Activated naive CD4-positive, alpha-beta T cell treated with anti-CD3 and anti-CD28 coated beads, Interleukin-2, amount 50 U/mL, for 24 hours (primary cell): Measurements from ENCODE around the gene TLCD3B.

ENCODE experiments used
- H3K27ac Mint-ChIP-seq: one replicate; pipeline ENCODE4 v1.8.0; 2021; ENCODE audit warnings: mild to moderate bottlenecking, mixed read lengths
- H3K27me3 Mint-ChIP-seq: one replicate; pipeline ENCODE4 v1.8.0; 2021; ENCODE audit warnings: mixed read lengths
- H3K36me3 Mint-ChIP-seq: one replicate; pipeline ENCODE4 v1.8.0; 2021; ENCODE audit warnings: mixed read lengths
- H3K4me1 Mint-ChIP-seq: one replicate; pipeline ENCODE4 v1.8.0; 2021; ENCODE audit warnings: mixed read lengths
- H3K4me3 Mint-ChIP-seq: one replicate; pipeline ENCODE4 v1.8.0; 2021; ENCODE audit warnings: mild to moderate bottlenecking, mixed read lengths
- H3K9me3 Mint-ChIP-seq: one replicate; pipeline ENCODE4 v1.8.0; 2021; ENCODE audit warnings: mixed read lengths

The TLCD3B gene

DNA sequence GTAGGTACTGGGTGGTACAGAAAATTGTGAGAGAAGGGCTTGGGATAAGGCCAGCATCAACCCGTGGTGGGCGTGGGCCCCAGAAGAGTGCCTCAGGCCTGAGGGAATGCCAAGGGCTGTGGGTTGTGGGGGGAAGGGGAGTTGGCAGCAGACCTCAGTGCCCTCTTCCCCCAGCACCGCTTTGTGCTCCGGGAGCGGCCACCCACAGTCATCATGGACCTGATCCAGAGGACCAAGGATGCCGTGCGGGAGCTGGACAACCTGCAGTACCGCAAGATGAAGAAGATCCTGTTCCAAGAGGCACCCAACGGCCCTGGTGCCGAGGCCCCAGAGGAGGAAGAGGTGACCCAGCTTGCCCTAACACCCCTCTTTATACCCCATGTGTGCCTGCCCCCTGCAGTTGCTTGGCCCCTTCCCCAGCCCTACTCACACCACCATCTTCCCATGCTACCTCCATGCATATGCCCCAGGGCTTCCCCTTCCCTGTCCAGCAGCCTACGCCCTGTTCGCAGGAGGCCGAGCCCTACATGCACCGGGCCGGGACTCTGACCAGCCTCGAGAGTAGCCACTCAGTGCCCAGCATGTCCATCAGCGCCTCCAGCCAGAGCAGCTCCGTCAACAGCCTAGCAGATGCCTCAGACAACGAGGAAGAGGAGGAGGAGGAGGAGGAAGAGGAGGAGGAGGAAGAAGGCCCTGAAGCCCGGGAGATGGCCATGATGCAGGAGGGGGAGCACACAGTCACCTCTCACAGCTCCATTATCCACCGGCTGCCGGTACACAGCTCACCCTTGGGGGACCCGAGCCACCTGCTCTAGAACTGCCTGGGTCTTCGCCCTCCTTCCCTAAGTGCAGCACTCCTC is 48.3 kb downstream of the TLCD3B start:
- no peak overlapping the region for H3K4me3 Mint-ChIP-seq
- H3K9me3 Mint-ChIP-seq: no peaks in the 10 kb centered on the region
- no peak overlapping the region for H3K27ac Mint-ChIP-seq
- H3K36me3 Mint-ChIP-seq: peaks cover 10% of the 10 kb centered on the region
- no peaks in the 10 kb centered on the region for H3K27me3 Mint-ChIP-seq
- H3K4me1 Mint-ChIP-seq: no peaks in the 10 kb centered on the region

DNA sequence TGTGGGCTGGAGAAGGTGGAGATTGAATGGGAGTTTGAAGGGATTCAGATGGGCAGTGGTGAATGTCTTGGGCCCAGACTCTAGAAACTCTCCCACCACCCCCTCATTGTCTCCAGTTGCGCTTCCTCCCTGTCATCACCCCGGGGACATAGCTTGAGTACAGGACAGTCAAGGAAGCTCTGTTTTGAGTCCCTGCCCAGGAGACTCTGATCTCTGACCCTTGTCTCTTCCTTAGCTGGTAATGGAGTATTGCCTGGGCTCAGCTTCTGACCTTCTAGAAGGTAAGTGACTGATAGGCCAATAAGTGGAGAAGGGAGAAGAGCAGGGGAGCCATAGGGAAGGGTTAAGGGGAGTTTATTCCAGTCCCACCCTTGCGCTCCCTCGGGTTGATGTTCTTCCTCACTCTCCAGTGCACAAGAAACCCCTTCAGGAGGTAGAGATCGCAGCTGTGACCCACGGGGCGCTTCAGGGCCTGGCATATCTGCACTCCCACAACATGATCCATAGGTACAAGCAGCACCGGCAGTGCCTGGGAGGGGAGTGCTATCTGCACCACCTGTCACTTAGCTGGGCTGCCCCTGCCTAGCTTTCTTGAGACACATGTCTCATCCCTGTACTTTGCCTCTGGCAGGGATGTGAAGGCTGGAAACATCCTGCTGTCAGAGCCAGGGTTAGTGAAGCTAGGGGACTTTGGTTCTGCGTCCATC is 52.4 kb downstream of the TLCD3B start:
- Mint-ChIP-seq H3K4me3 (no peak overlapping the region), H3K27ac (no peak overlapping the region), H3K27me3 (no peaks in the 10 kb centered on the region)

DNA sequence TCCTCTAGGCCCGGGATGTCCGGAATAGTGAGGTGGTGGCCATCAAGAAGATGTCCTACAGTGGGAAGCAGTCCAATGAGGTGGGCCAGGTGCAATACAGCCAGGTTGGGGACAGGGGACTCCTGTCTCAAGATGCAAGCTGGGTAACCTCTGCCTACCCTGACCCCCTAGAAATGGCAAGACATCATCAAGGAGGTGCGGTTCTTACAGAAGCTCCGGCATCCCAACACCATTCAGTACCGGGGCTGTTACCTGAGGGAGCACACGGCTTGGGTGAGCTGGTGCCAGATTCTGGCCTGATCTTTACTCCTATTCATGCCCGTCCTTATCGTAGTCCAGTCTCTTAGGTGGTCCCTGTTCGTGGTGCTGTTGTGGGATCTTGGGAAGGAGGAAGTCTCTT is 53.0 kb downstream of the TLCD3B start:
- Mint-ChIP-seq H3K4me1 (peaks cover 32% of the 10 kb centered on the region), H3K36me3 (peaks cover 8% of the 10 kb centered on the region), H3K27me3 (no peaks in the 10 kb centered on the region), H3K4me3 (no peak overlapping the region), H3K27ac (no peak overlapping the region), H3K9me3 (no peaks in the 10 kb centered on the region)

More for the DNA sequence above, 52.4 kb downstream of the TLCD3B start:
- peaks cover 8% of the 10 kb centered on the region for H3K36me3 Mint-ChIP-seq
- no peaks in the 10 kb centered on the region for H3K9me3 Mint-ChIP-seq
- H3K4me1 Mint-ChIP-seq: peaks cover 27% of the 10 kb centered on the region

DNA sequence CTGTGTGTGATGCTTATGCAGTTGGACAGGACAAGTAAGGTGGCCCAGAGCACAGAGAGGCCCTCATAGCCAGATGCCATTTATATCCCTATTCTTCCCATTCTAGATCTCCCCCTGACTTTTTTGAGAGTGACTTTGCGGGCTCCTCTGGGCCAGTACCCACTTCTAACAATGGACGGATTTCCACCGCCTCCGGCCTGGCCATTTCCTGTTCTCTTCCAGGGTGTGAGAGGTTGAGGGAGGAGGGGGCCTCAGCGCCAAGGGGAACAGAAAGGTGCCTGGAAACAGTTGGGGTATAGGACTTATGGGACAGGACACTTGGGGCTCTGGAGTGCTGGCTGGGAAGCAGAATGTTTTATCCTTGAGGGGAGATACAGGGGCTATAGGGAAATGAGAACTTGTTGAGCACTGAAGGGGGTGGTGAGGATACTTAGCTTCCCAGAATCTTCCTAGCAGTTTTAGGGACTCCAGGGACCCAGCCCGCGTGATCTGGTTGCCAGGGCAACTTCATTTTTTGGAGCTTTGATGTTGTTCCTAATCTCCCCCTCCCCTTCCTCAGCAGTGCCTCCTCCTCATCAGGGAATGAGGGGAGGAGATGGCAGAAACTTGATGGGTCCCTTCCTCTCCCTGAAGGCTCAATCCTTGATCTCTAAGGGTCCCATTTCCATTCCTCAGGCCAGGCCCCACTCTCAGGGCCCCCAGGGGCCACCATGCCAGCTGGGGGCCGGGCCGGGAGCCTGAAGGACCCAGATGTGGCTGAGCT is 53.8 kb downstream of the TLCD3B start:
- H3K9me3 Mint-ChIP-seq: no peaks in the 10 kb centered on the region
- H3K27me3 Mint-ChIP-seq: no peaks in the 10 kb centered on the region
- H3K27ac Mint-ChIP-seq: peak overlapping the region; percentile 68
- no peak overlapping the region for H3K4me3 Mint-ChIP-seq
- H3K4me1 Mint-ChIP-seq: peaks cover 36% of the 10 kb centered on the region
- H3K36me3 Mint-ChIP-seq: peaks cover 6% of the 10 kb centered on the region

DNA sequence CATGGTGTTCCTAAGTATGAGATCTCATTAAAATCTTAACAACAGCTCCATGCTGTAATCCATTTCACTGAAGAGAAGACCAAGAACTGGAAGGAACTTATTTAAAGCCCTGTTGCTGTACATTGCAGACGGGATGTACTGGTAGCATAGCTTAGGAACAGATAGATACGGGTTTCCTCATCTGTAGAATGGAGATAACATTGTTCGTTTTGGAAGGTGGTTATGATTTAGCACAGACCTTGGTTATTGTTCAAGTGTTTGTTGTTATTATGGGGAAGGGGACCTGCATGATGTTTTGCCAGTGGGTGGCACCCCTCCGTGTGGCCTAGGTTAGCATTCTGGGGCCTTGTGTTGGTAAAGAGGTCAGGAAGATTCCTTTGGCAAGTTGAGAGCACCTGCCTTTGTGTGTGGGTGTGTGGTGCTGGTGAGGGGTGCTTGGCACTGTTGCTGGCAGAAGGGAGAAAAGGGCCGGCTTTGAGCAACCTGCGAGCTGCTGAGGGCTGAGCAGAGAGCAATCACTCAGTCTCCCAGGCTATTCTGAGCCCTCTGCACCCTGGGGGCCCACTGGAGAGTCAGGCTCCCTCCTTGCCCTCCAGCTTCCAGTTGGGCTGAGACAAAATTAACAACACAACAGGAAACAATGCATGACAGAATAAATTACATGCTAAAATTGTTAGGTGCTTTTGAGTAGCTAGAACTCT is 55.1 kb downstream of the TLCD3B start:
- H3K27ac Mint-ChIP-seq: peak overlapping the region; percentile 6
- H3K4me1 Mint-ChIP-seq: peaks cover 36% of the 10 kb centered on the region
- H3K27me3 Mint-ChIP-seq: no peaks in the 10 kb centered on the region
- peak overlapping the region; percentile 90 for H3K4me3 Mint-ChIP-seq
- peaks cover 5% of the 10 kb centered on the region for H3K36me3 Mint-ChIP-seq
- no peaks in the 10 kb centered on the region for H3K9me3 Mint-ChIP-seq

DNA sequence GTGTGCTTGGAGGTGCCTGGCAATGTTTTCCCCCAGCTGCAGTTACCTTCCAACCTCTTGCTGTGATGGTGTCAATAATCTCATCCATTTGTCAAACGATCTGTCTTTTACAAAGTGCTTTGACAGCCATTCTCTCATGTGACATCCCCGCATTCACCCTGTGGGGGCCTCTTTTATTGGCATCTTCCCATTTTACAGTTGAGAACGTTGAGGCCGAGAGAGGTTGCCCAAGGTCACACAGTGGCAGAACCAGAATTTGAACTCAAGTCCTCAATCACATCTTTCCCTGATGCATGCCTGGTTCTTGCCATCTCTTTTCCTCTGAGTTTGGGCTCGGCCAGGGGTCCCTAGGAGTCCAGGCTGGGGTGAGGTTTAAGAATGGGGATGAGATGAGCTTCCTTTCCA is 55.9 kb downstream of the TLCD3B start:
- Mint-ChIP-seq H3K4me3 (peak overlapping the region; percentile 90), H3K36me3 (peaks cover 2% of the 10 kb centered on the region), H3K27ac (peak overlapping the region; percentile 85), H3K9me3 (no peaks in the 10 kb centered on the region), H3K4me1 (peaks cover 36% of the 10 kb centered on the region), H3K27me3 (no peaks in the 10 kb centered on the region)
